Activated CD8-positive, alpha-beta memory T cell treated with anti-CD3 and anti-CD28 coated beads for 24 hours (primary cell): ENCODE measurements around the gene PPAT.
"Not testable (repeated sequence)": the region's sequence is repeated elsewhere in the genome, so short reads cannot be mapped to it uniquely, and the experiment has no call there.

Experiments
- DNase-seq: peaks from one replicate; pipeline ENCODE4 v3.0.0-alpha.2; 2020

Gene PPAT

GRCh38 chr4:56435140-56435926 is at the start of gene PPAT:
Gene PPAT, minus strand, starts transcription at chr4:56435615. Its CDS starts 138 bp downstream, at chr4:56435477.
- peak; percentile 99 for DNase-seq

DNA sequence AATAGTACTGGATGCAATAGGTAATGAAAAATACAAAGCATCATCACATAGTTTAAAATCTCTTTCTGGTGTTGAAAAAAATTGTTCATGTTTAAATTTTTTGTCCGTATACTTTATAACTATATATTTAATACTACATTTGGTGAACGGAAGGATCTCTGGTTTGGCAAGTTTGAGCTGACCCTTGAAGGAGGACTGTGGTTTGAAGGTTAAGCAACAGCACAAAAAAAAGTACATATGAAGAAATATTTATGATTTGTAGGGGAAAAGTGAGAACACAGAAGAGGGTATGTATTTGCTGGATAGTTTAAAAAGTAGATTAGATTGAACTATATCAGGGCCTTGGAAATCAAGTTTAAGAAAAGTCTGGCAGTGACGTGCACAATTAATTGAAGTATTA is 45.3 kb upstream of the PPAT start:
- no peak for DNase-seq

DNA sequence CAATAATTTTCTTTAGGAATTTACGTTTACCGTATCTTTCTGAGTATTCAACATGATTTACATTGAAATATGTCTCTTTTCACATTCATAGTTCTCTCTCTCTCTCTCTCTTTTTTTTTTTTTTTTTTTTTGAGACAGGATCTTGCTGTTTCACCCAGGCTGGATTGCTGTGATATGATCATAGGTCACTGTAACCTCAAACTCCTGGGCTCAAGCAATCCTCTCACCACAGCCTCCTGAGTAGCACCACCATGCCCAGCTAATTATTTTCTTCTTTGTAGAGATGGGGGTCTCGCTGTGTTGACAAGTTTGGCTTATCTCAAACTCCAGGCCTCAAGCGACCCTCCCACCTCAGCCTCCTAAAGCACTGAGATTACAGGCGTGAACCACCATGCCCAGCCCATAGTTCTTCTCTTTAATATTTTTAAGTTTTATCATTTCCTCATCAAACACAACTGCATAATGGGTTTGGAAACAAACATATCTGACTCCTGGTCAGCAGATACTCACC is 41.8 kb upstream of the PPAT start:
- DNase-seq = no peak

GRCh38 chr4:56475917-56476316 is 40.5 kb upstream of the PPAT start:
- DNase-seq = no peak

GRCh38 chr4:56469489-56470210 is 34.2 kb upstream of the PPAT start:
- DNase-seq = no peak

DNA sequence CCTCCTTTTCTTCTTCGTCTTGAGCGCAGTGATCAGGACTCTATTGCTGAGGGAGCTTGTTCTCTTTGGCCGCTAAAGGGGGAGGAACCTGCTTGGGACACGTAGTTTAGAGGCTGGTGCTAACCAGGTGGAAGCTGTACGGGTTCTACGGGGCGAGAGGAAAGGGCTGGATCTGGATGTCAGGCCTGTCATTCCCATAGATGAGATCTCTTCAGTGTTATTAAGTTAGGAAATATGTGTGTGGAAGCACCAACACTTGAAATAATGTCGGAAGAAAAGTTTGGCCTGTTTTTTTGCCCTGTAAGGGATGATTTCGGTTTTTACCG is 32.6 kb upstream of the PPAT start:
- no peak for DNase-seq

GRCh38 chr4:56467284-56468096 is 32.1 kb upstream of the PPAT start, which contains the start of gene SRP72:
Gene SRP72, plus strand, starts transcription at chr4:56467617. Its CDS starts 19 bp downstream, at chr4:56467636.
- DNase-seq = peak; percentile 91

DNA sequence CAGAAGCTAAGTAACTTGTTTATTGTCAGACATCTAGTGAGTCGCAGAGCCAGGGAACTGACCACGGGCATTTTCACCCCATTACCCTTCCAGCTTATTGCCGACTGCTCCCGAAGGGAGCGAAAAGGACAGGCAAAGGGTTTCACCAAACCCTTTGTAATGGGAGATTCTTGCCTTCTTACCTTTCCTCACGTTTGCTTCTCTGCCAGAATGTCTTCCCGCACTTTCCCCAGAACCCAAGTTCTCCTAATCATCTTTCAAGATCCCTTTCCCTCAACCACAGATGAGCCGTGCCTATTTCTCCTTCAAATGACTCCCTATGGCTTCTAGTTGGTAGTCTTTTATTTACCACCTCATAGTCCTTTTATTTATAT is 31.5 kb upstream of the PPAT start:
- no peak for DNase-seq

DNA sequence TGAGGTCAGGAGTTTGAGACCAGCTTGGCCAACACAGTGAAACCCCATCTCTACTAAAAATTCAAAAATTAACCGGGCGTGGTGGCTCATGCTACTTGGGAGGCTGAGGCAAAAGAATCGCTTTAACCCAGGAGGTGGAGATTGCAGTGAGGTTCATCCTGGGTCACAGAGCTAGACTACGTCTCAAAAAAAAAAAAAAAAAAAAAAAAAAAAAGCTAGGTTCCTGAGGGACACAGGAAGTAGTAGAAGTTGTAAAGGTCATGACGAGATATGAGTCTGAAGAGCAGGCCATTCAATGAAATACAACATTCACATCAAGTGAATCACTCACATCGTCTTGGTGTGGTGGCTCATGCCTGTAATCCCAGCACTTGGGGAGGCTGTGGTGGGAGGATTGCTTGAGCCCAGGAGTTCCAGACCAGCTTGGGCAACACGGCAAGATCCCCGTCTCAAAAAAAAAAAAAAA is 30.9 kb upstream of the PPAT start:
- not testable (repeated sequence) for DNase-seq

DNA sequence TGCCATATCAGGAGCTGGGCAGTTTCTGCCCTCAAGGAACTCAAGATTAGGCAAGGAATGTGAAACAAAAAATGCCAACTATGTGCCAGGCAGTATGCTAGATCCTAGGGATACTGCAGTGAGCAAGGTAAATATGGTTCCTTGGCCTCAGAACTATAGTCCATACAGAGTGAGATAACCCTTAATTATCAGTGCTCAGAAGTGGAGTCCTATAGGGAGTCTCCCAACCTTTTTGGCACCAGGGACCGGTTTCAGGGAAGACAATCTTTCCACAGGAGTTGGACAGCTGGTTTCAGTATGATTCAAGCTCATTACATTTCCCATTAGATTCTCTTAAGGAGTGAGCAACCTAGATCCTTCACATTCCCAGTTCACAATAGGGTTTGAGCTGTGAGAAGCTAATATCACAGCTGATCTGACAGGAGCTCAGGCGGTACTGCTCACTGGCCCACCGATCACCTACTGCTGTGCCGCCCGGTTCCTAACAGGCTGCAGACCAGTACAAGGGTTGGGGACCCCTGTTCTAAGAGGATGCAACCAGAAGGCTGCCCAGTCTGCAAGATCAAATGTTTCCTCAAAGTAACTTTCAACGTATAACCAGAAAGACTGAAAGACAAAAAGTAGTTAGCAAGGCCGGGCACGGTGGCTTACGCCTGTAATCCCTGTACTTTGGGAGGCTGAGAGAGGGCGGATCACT is 30.3 kb upstream of the PPAT start:
- DNase-seq = no peak

GRCh38 chr4:56464581-56464980 is 29.2 kb upstream of the PPAT start:
- DNase-seq = no peak

DNA sequence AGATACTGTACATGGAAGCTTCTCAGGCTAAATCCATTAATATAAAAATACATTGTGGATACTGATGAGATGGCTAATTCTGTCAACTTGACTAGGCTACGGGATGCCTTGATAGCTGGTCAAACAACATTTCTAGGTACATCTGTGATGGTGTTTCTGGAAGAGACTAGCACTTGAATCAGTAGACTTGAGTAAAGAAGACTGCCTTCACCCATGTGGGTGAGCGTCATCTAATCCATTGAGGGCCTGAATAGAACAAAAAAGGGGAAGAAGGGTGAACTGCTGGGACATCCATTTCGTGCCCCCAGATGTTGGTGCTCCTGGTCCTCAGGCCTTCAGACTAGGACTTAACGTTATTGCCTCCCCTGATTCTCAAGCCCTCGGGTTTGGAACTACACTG is 28.3 kb upstream of the PPAT start:
- DNase-seq = no peak

DNA sequence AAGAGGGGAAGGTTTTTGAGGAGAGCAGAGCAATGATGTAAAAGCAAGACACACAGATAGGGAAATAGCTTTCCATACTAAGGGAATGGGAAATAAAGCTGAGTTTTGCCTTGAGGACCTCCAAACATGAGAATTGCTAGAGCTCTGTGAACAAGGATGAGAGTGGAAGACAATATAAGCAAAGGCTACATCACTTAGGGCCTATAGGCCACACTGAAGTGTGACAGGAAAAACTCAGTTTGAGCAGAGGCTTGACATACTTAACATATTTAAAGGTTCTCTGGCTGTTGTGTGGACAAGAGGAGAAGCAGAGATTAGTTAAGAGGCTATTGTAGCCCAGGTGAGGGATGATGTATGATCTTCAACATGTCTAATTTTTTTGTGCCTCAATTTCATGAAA is 26.7 kb upstream of the PPAT start:
- no peak for DNase-seq

GRCh38 chr4:56460085-56460484 is 24.7 kb upstream of the PPAT start:
- DNase-seq = no peak

DNA sequence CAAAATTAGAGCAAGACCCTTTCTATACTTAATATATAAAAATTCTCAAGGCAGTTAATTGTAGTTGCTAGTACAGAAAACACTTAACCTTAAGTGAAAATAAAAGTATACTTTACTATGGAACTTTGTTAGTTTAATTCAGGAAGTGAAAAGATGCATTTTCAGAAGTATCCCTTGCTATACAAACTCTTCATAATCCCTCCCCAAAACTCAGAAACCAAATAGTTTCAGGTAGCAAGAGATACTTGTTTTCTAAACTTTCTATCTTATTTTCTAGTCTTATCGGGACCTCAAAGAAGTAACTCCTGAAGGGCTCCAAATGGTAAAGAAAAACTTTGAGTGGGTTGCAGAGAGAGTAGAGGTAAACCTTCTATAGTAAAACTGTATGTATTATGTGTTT is 14.9 kb upstream of the PPAT start:
- no peak for DNase-seq

DNA sequence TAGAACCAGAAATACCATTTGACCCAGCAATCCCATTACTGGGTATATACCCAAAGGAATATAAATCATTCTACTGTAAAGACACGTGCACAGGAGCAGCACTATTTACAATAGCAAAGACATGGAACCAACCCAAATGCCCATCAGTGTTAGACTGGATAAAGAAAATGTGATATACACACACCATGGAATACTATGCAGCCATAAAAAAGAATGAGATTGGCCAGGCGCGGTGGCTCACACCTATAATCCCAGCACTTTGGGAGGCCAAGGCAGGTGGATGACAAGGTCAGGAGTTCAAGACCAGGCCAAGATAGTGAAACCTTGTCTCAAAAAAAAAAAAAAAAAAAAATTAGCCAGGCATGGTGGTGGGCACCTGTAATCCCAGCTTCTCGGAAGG is 14.1 kb upstream of the PPAT start:
- not testable (repeated sequence) for DNase-seq

DNA sequence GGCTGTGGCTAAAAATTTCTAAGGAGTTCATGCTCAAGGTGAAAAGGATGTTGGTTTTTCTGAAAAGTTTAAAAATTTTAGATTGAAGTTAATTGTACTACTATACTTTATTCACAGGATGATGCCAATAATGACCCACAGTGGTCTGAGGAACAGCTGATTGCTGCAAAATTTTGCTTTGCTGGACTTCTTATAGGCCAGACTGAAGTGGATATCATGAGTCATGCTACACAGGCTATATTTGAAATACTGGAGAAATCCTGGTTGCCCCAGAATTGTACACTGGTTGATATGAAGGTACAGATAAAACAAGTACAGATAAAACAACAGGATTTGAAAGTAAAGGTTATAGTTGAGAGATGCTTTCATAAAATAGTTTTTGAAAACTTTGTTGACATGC is 12.9 kb upstream of the PPAT start:
- DNase-seq = no peak

GRCh38 chr4:56445699-56446098 is 10.3 kb upstream of the PPAT start:
- DNase-seq = no peak

DNA sequence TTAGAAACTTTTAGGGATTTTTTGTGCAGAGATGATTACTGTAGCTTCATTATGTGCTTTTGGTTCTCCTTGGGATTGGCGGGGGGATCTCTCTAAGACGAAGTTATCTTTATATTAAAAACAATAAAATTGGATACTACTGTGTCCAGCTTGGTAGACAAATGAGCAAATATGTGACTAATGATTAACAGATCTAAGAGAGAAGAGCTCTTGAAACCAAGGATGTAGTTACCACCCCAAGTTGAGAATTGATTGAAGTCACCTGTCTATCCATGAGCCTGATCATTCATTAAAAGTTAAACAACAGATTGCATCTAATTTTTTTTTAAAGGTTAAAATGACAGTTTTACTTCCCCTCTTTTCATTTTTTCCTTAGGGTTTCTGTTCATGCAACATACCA is 9.3 kb upstream of the PPAT start:
- no peak for DNase-seq

- no peak for DNase-seq
Measured at GRCh38 chr4:56440983-56441382, 5.6 kb upstream of the PPAT start.

DNA sequence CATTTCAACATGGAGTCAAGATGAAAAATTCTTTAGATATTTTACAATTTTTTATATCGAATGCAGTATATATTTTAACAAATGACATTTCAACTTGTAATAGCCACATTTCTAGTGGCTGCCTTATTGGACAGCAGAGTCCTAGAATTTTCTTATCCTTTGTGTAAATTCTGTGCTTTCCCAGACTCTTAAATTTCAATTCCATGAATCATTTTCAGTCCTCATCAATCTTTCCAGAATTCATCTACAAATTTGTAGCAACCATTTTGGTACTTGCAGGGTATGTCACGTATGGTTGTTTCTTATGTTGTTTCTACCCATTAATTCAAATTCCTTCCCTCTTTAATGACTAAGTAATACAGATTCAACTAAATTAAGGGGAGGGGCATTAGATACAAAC is 3.4 kb upstream of the PPAT start:
- no peak for DNase-seq

GRCh38 chr4:56434599-56435139 is 746 bp downstream of the PPAT start:
- DNase-seq = no peak
